HUES48 (cell line): ENCODE data around the gene SLC4A2.

Experiments used
- H3K27ac ChIP-seq: one replicate; pipeline ENCODE4 v1.7.0; 2013; ENCODE audit warnings: low read depth, low read length, inconsistent platforms
- H3K27me3 ChIP-seq: 2 replicates; pipeline ENCODE4 v1.6.1; 2013; ENCODE audit warnings: mild to moderate bottlenecking, low read length; ENCODE audit not compliant: control insufficient read depth, insufficient read depth
- H3K36me3 ChIP-seq: 2 replicates; pipeline ENCODE4 v1.6.1; 2013; ENCODE audit warnings: low read length; ENCODE audit not compliant: control insufficient read depth, insufficient read depth
- H3K4me1 ChIP-seq: 2 replicates; pipeline ENCODE4 v1.6.1; 2013; ENCODE audit warnings: mild to moderate bottlenecking, low read length; ENCODE audit not compliant: control insufficient read depth, insufficient read depth
- H3K4me3 ChIP-seq: 2 replicates; pipeline ENCODE4 v1.5.1; 2013; ENCODE audit warnings: mild to moderate bottlenecking, low read depth, low read length
- H3K9ac ChIP-seq: 2 replicates; pipeline ENCODE4 v1.6.1; 2013; ENCODE audit warnings: mild to moderate bottlenecking, low read depth, low read length, moderate library complexity
- H3K9me3 ChIP-seq: 2 replicates; pipeline ENCODE4 v1.6.1; 2013; ENCODE audit warnings: low read length; ENCODE audit not compliant: control insufficient read depth, insufficient read depth

SLC4A2 gene

DNA sequence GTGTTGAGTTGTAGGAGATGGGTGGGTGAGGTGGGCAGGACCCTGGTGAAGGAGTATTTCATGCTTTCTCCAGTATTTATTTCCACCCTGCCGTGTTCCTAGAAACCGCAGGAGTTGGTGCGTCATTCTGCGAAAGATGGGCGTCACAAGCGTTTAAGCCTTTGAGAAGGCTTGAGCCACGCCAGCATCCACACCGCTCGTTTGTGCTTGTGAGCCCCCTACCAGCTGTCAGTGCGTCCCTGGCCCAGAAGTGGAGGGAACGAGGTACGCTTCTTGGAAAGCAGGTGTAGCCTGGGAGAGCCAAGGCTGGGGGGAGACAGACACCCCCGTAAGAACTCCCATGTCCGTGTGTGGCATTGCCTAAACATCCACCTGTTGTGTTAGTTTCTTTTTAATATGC, 32.6 kb downstream of the SLC4A2 start:
- H3K36me3 ChIP-seq: 0 out of 2 replicates have a peak, but pooled peaks cover 5% of the 10 kb centered on the region
- no peaks in the 10 kb centered on the region for H3K9me3 ChIP-seq
- H3K4me3 ChIP-seq: no peak overlapping the region
- H3K4me1 ChIP-seq: peaks cover 23% of the 10 kb centered on the region
- H3K27ac ChIP-seq: no peak overlapping the region
- peaks cover 21% of the 10 kb centered on the region for H3K27me3 ChIP-seq
- H3K9ac ChIP-seq: no peak overlapping the region

DNA sequence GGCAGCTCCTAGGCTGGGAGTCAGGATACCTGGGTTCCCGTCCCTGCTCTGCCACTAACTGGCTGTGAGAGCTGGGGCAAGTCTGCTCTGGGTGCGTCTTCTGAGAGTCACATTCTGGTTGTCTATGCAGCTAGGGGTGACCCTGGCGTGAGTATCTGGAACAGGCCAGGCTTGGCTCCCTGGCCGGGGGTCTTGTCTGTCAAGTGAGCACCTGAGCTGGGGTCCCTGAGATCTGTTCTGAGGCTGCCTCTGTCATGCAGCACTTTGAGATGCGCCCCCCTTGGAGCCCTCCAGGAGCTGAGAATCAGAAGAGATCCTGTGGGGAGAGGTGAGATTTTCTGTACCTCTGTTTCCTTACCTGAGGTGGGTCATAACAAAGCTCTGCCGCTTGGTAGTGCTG, 34.4 kb downstream of the SLC4A2 start:
- H3K36me3 ChIP-seq: 0 out of 2 replicates have a peak, but pooled peaks cover 5% of the 10 kb centered on the region

GRCh38 chr7:151094675-151095074, 35.3 kb downstream of the SLC4A2 start:
- no peak overlapping the region for H3K27ac ChIP-seq
- H3K4me1 ChIP-seq: peaks cover 5% of the 10 kb centered on the region; the same call in 1 of the 2 replicates
- no peaks in the 10 kb centered on the region for H3K9me3 ChIP-seq
- H3K36me3 ChIP-seq: 0 out of 2 replicates have a peak, but pooled peaks cover 5% of the 10 kb centered on the region
- H3K27me3 ChIP-seq: peaks cover 2% of the 10 kb centered on the region; the same call in 1 of the 2 replicates
- no peak overlapping the region for H3K4me3 ChIP-seq
- no peak overlapping the region for H3K9ac ChIP-seq

More for the DNA sequence above, 34.4 kb downstream of the SLC4A2 start:
- Histone ChIP-seq H3K9me3 (no peaks in the 10 kb centered on the region), H3K27me3 (peaks cover 4% of the 10 kb centered on the region), H3K9ac (no peak overlapping the region), H3K4me1 (peaks cover 12% of the 10 kb centered on the region; the same call in 1 of the 2 replicates), H3K27ac (no peak overlapping the region), H3K4me3 (no peak overlapping the region)

DNA sequence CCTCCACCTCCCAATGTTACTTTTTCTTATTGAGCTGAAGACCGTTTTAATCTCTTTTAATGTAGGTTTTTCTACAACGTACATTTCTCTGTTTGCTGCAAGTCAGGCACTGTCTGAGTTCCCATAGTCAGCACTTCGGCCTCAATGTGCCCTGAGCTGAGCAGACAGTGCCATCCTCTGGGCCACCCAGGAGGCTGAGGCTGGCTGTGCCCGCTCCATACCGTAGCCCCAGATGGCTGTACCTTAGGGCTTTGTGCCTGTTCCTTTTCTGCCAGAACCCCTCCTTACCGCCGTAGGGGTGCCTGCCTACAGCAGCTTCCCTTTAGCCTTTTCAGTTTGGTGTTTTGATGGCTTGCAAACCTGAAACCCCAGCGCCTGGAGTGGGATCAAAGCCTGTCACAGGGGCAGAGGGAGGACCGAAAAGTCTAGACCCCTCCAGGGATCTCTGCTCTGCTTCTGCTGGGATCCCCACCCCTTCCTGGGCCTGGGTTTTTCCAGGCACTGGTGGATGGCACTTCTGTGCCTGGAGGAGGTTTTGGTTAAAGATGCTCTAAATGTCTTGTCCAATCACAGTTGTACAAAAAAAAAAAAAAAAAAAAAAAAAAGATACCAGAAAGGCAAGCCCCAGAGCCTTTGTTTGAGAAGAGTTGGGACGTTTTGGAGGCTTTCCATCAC, 35.9 kb downstream of the SLC4A2 start:
- H3K27ac ChIP-seq: no peak overlapping the region
- no peak overlapping the region for H3K9ac ChIP-seq
- 0 out of 2 replicates have a peak, but pooled peaks cover 2% of the 10 kb centered on the region for H3K4me1 ChIP-seq
- H3K36me3 ChIP-seq: 0 out of 2 replicates have a peak, but pooled peaks cover 5% of the 10 kb centered on the region
- H3K27me3 ChIP-seq: no peaks in the 10 kb centered on the region
- no peaks in the 10 kb centered on the region for H3K9me3 ChIP-seq
- no peak overlapping the region for H3K4me3 ChIP-seq

DNA sequence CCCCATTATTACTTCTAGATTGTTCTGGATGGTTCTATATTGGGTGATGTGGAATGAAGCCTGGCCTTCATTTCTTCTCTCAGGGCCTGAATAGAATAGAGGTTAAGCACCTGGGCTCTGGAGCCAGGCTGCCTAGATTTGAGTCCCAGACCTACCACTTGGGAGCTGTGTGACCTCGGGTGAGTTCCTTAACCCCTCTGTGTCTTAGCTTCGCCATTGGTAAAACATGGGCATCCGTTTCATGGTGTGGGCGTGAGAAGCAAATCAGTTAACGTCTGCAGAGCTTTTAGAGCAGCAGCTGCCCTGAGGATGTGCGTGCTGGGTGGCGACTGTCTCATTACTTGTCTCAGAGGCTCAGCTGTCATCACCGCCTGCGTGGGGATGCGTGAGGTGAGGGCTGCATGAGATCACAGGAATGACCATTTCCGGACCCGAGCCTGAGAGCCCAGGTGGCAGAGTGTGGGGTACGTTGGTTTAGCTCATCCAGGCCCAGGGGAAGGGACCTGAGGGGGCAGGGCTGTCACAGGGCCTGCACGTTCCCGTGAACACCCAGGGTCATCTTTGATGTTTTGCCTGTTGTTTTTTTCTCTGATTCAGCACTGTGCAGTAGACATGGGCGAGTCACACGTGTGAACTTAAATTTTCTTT, 36.6 kb downstream of the SLC4A2 start:
- Histone ChIP-seq H3K4me1 (0 out of 2 replicates have a peak, but pooled peaks cover 2% of the 10 kb centered on the region), H3K27ac (no peak overlapping the region), H3K9me3 (no peaks in the 10 kb centered on the region), H3K9ac (no peak overlapping the region), H3K27me3 (no peaks in the 10 kb centered on the region), H3K4me3 (no peak overlapping the region), H3K36me3 (0 out of 2 replicates have a peak, but pooled peaks cover 5% of the 10 kb centered on the region)

- no peaks in the 10 kb centered on the region for H3K9me3 ChIP-seq
- no peak overlapping the region for H3K9ac ChIP-seq
- no peaks in the 10 kb centered on the region for H3K27me3 ChIP-seq
- H3K36me3 ChIP-seq: 0 out of 2 replicates have a peak, but pooled peaks cover 3% of the 10 kb centered on the region
- peaks cover 15% of the 10 kb centered on the region for H3K4me1 ChIP-seq
- H3K27ac ChIP-seq: no peak overlapping the region
- H3K4me3 ChIP-seq: no peak overlapping the region
Observed at GRCh38 chr7:151099486-151100211, 40.3 kb downstream of the SLC4A2 start.

DNA sequence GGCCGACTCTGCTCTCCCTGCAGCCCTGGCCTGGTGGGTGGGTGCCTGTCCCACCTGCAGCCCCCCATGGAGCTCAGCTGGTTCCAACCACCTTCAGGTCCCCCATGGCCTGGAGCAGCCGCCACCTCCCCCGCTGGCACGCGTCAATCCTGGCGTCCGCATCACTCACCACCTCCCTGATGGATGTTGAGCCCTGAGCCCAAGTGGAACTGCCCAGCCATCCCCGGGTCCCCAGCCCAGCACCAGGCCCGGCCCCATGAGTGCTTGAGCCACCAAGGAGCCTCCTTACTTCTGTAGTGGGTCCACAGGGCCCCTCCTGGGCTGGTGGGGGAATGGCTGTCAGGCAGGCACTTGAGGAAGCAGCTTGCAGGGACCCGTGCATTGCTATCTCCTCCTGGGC, 41.5 kb downstream of the SLC4A2 start:
- H3K36me3 ChIP-seq: 0 out of 2 replicates have a peak, but pooled peaks cover 3% of the 10 kb centered on the region
- H3K27ac ChIP-seq: no peak overlapping the region
- no peaks in the 10 kb centered on the region for H3K27me3 ChIP-seq

GRCh38 chr7:151101621-151102396, 42.4 kb downstream of the SLC4A2 start:
- no peaks in the 10 kb centered on the region for H3K9me3 ChIP-seq
- H3K4me1 ChIP-seq: peaks cover 20% of the 10 kb centered on the region
- H3K36me3 ChIP-seq: no peaks in the 10 kb centered on the region
- no peak overlapping the region for H3K9ac ChIP-seq
- H3K27me3 ChIP-seq: no peaks in the 10 kb centered on the region
- H3K4me3 ChIP-seq: no peak overlapping the region
- H3K27ac ChIP-seq: no peak overlapping the region

More for the DNA sequence above, 41.5 kb downstream of the SLC4A2 start:
- H3K9me3 ChIP-seq: no peaks in the 10 kb centered on the region
- H3K4me1 ChIP-seq: peaks cover 20% of the 10 kb centered on the region
- H3K4me3 ChIP-seq: no peak overlapping the region
- no peak overlapping the region for H3K9ac ChIP-seq

- H3K4me3 ChIP-seq: no peak overlapping the region
- no peak overlapping the region for H3K27ac ChIP-seq
- no peak overlapping the region for H3K9ac ChIP-seq
- H3K27me3 ChIP-seq: no peaks in the 10 kb centered on the region
- peaks cover 20% of the 10 kb centered on the region for H3K4me1 ChIP-seq
- no peaks in the 10 kb centered on the region for H3K9me3 ChIP-seq
- no peaks in the 10 kb centered on the region for H3K36me3 ChIP-seq
Observed at GRCh38 chr7:151102991-151103390, 43.6 kb downstream of the SLC4A2 start.

DNA sequence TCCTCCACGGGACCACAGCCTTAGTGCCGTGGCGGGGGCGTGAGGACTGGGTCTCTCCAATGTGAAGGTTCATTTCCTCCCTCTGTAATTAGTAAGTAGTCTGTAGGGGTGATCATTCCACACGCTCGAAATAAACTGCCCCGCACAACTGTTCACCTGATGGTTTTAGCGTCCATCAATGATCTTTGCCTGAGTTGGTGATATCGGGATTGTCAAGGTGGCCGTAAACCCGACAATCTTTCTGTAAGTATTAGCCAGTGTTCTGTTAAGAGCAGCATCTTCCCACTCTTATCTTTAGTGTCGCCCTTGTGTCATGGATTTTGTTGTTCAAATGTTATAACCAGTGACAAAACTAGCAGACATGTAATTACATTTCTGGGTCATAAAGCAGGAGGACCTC, 44.6 kb downstream of the SLC4A2 start:
- peak overlapping the region; percentile 72 for H3K27ac ChIP-seq
- H3K9me3 ChIP-seq: no peaks in the 10 kb centered on the region
- H3K4me1 ChIP-seq: peaks cover 20% of the 10 kb centered on the region
- H3K27me3 ChIP-seq: no peaks in the 10 kb centered on the region
- H3K4me3 ChIP-seq: peak overlapping the region; percentile 32; the same call in 1 of the 2 replicates
- no peaks in the 10 kb centered on the region for H3K36me3 ChIP-seq
- 0 out of 2 replicates have a peak overlapping the region, but pooled peaks have one; percentile 24 for H3K9ac ChIP-seq
